HepG2 (cell line): Measurements from ENCODE around the gene USE1. TPM values are rescaled to one million over a fixed set of nuclear protein-coding genes. Genes with fewer than 3 reads are reported as not detected.

Source experiments
- EED ChIP-seq: sonication (generic); formaldehyde crosslinking; IDR thresholded peaks from 2 replicates; pipeline ENCODE4 v1.5.0; 2020; ENCODE audit warnings: mild to moderate bottlenecking, missing genetic modification reagents
- EHMT2 ChIP-seq: fragments of 200-600 bp; sonication (generic); IDR thresholded peaks from 2 replicates; pipeline ENCODE4 v1.7.0; 2017; ENCODE audit warnings: antibody characterized with exemption, low read depth, low read length, borderline replicate concordance
- TEAD2 ChIP-seq: sonication (generic); formaldehyde crosslinking; IDR thresholded peaks from 2 replicates; pipeline ENCODE4 v1.9.0; 2021; ENCODE audit warnings: missing genetic modification reagents
- TSC22D2 ChIP-seq: sonication (generic); formaldehyde crosslinking; IDR thresholded peaks from 2 replicates; pipeline ENCODE4 v1.5.1; 2020; ENCODE audit warnings: missing genetic modification reagents, mild to moderate bottlenecking, borderline replicate concordance
- ZNF615 ChIP-seq: sonication (generic); formaldehyde crosslinking; IDR thresholded peaks from 2 replicates; pipeline ENCODE4 v1.5.0; 2020; ENCODE audit warnings: mild to moderate bottlenecking, missing genetic modification reagents, borderline replicate concordance
- ZNF75D ChIP-seq: sonication (generic); formaldehyde crosslinking; IDR thresholded peaks from 2 replicates; pipeline ENCODE4 v1.8.1; 2023; ENCODE audit warnings: missing genetic modification reagents, mild to moderate bottlenecking, borderline replicate concordance
- polyA plus RNA-seq, 8 experiments: library from polyadenylated mRNA; depleted of rRNA in 3 of 8; stranded (reverse) in 7 of 8; unstranded in 1 of 8; fragments of >200 nt; fragmentation: Illumina TruSeq in 4 of 8; extraction: Trizol in 4 of 8; gene quantifications; 2 replicates each; pipeline versions ENCODE4 v1.2.1 to v1.2.3, GENCODE V29; 2011 to 2016; ENCODE audit warnings: low read depth in 4 of 8, missing spikeins in 1 of 8, mixed read lengths in 1 of 8; ENCODE audit not compliant: insufficient read depth in 1 of 8
- total RNA-seq, 5 experiments: library from RNA; depleted of rRNA; stranded (reverse); fragments of >200 nt; fragmentation: Illumina TruSeq; extraction: Trizol; gene quantifications; 2 replicates each; pipeline ENCODE4 v1.2.3, GENCODE V29; 2016; ENCODE audit warnings: low read depth in 1 of 5
- TF ChIP-seq, protein P1 (sequence below), 2 experiments: fragments of 450-650 bp in 1 of 2; sonication (generic) in 1 of 2; formaldehyde crosslinking in 1 of 2; IDR thresholded peaks; 2 replicates each; pipeline versions ENCODE4 v1.6.1 to v1.8.0; 2016 to 2022; ENCODE audit warnings: antibody characterized with exemption in 1 of 2, mild to moderate bottlenecking in 1 of 2, missing genetic modification reagents in 1 of 2
- TF ChIP-seq, protein P2 (sequence below): sonication (generic); formaldehyde crosslinking; IDR thresholded peaks from 2 replicates; pipeline ENCODE4 v1.4.0; 2020; ENCODE audit warnings: missing genetic modification reagents, low read depth, mild to moderate bottlenecking, borderline replicate concordance
- TF ChIP-seq, protein P3 (sequence below): sonication (generic); formaldehyde crosslinking; conservative IDR thresholded peaks from 2 replicates; pipeline ENCODE4 v1.4.0; 2020; ENCODE audit warnings: mild to moderate bottlenecking, missing genetic modification reagents, moderate library complexity
- TF ChIP-seq, protein P4 (sequence below): sonication (generic); formaldehyde crosslinking; IDR thresholded peaks from 2 replicates; pipeline ENCODE4 v1.5.0; 2020; ENCODE audit warnings: missing genetic modification reagents

Gene USE1
- total and polyA plus RNA-seq, 2 of the 13 experiments (the other 11 are each of a cell fraction or from before 2014, with no cell fraction given), result 9.9 to 17.6 TPM

DNA sequence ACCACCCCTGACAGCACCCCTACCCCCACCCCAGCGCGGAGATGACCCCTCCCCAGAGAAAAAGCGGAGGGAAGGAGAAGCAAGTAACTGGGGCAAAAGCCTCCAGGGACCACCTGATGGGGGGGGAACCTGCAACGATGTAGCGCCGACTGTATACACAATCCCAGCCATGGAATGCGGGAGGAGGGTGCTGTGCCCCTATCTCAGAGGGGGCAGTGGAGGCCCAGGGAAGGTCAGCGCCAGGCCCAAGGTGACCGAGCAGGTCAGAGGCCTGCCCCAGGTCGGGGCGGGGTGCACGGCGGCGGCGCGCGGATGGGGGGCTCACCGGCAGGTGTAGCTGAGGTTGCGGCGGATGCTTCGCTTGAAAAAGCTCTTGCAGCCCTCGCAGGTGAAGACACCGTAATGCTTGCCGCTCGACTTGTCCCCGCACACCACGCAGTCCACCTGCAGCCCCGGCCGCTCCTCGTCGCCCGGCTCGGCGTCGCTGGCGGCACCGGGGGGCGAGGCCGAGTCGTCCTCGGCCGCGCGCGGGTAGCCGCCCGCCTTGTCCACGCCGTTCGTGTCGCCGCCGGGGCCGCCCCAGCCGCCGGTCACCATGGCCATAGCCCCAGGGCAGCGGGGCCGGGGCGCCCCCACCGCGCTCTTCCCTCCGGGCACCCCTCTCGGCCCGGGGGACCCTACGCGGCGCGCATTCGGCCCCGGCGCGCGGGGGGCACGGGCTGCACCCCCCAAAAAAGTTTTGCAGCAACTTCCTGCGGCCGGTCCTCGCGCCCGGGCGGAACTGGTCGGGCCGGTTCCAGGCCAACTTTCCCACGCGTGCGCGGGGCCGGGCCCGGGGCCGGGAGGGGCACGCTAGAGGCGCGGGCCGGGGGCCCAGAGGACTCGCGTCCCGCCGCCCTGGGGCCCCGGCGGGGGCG, 29.7 kb downstream of the USE1 start (continued):
- TF ChIP-seq, protein P1, sequence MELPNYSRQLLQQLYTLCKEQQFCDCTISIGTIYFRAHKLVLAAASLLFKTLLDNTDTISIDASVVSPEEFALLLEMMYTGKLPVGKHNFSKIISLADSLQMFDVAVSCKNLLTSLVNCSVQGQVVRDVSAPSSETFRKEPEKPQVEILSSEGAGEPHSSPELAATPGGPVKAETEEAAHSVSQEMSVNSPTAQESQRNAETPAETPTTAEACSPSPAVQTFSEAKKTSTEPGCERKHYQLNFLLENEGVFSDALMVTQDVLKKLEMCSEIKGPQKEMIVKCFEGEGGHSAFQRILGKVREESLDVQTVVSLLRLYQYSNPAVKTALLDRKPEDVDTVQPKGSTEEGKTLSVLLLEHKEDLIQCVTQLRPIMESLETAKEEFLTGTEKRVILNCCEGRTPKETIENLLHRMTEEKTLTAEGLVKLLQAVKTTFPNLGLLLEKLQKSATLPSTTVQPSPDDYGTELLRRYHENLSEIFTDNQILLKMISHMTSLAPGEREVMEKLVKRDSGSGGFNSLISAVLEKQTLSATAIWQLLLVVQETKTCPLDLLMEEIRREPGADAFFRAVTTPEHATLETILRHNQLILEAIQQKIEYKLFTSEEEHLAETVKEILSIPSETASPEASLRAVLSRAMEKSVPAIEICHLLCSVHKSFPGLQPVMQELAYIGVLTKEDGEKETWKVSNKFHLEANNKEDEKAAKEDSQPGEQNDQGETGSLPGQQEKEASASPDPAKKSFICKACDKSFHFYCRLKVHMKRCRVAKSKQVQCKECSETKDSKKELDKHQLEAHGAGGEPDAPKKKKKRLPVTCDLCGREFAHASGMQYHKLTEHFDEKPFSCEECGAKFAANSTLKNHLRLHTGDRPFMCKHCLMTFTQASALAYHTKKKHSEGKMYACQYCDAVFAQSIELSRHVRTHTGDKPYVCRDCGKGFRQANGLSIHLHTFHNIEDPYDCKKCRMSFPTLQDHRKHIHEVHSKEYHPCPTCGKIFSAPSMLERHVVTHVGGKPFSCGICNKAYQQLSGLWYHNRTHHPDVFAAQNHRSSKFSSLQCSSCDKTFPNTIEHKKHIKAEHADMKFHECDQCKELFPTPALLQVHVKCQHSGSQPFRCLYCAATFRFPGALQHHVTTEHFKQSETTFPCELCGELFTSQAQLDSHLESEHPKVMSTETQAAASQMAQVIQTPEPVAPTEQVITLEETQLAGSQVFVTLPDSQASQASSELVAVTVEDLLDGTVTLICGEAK (IDR thresholded peaks at IDR 0.05), result no peak
- TF ChIP-seq, protein P1 (CRISPR knock-in tag; IDR thresholded peaks at IDR 0.05), result no peak
- TF ChIP-seq, protein P2, sequence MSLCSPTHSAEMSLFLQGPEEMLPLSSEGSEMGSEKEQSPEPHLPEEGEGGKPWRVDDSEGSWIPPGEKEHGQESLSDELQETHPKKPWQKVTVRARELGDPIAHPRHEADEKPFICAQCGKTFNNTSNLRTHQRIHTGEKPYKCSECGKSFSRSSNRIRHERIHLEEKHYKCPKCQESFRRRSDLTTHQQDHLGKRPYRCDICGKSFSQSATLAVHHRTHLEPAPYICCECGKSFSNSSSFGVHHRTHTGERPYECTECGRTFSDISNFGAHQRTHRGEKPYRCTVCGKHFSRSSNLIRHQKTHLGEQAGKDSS (CRISPR knock-in tag), result 0 out of 2 replicates have a peak, but pooled peaks have one; percentile 3
- no peak for TF ChIP-seq ZNF615 (CRISPR knock-in tag)
- TF ChIP-seq EED (CRISPR knock-in tag), result no peak
- TF ChIP-seq TSC22D2 (CRISPR knock-in tag), result no peak
- TF ChIP-seq EHMT2, result no peak
- no peak for TF ChIP-seq TEAD2 (CRISPR knock-in tag)
- TF ChIP-seq ZNF75D, result no peak
- TF ChIP-seq, protein P3, sequence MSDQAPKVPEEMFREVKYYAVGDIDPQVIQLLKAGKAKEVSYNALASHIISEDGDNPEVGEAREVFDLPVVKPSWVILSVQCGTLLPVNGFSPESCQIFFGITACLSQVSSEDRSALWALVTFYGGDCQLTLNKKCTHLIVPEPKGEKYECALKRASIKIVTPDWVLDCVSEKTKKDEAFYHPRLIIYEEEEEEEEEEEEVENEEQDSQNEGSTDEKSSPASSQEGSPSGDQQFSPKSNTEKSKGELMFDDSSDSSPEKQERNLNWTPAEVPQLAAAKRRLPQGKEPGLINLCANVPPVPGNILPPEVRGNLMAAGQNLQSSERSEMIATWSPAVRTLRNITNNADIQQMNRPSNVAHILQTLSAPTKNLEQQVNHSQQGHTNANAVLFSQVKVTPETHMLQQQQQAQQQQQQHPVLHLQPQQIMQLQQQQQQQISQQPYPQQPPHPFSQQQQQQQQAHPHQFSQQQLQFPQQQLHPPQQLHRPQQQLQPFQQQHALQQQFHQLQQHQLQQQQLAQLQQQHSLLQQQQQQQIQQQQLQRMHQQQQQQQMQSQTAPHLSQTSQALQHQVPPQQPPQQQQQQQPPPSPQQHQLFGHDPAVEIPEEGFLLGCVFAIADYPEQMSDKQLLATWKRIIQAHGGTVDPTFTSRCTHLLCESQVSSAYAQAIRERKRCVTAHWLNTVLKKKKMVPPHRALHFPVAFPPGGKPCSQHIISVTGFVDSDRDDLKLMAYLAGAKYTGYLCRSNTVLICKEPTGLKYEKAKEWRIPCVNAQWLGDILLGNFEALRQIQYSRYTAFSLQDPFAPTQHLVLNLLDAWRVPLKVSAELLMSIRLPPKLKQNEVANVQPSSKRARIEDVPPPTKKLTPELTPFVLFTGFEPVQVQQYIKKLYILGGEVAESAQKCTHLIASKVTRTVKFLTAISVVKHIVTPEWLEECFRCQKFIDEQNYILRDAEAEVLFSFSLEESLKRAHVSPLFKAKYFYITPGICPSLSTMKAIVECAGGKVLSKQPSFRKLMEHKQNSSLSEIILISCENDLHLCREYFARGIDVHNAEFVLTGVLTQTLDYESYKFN (CRISPR knock-in tag), result no peak; the same call in 1 of the 2 replicates
- TF ChIP-seq, protein P4, sequence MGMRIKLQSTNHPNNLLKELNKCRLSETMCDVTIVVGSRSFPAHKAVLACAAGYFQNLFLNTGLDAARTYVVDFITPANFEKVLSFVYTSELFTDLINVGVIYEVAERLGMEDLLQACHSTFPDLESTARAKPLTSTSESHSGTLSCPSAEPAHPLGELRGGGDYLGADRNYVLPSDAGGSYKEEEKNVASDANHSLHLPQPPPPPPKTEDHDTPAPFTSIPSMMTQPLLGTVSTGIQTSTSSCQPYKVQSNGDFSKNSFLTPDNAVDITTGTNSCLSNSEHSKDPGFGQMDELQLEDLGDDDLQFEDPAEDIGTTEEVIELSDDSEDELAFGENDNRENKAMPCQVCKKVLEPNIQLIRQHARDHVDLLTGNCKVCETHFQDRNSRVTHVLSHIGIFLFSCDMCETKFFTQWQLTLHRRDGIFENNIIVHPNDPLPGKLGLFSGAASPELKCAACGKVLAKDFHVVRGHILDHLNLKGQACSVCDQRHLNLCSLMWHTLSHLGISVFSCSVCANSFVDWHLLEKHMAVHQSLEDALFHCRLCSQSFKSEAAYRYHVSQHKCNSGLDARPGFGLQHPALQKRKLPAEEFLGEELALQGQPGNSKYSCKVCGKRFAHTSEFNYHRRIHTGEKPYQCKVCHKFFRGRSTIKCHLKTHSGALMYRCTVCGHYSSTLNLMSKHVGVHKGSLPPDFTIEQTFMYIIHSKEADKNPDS (CRISPR knock-in tag), result no peak
